MCF 10A (cell line): Measurements from ENCODE around the gene BHLHA9. TPM values are rescaled to one million over a fixed set of nuclear protein-coding genes. Genes with fewer than 3 reads are reported as not detected.

Experiments
- BruUV-seq: library from RNA; stranded (reverse); fragments of 400-500 nt; replicated peaks from 2 replicates; lab custom pipeline; 2021; lab: Mats Ljungman, UMichigan
- CTCF ChIA-PET: fragments of 300-600 bp; sonication (Branson Sonifier 250); formaldehyde crosslinking; extraction: SDS; loops from one replicate; lab custom pipeline; 2021; ENCODE audit warnings: antibody characterized with exemption, inconsistent platforms; lab: Yijun Ruan, JAX
- POLR2A ChIA-PET: fragments of 300-600, 350-650 bp; sonication (Branson Sonifier 250); formaldehyde crosslinking; extraction: SDS; loops from one replicate; lab custom pipeline; 2020; ENCODE audit warnings: antibody characterized with exemption, inconsistent platforms; lab: Yijun Ruan, JAX
- DNase-seq: peaks from one replicate; pipeline ENCODE4 v3.0.0-alpha.2; 2018; ENCODE audit not compliant: unreplicated experiment
- H3K27ac Mint-ChIP-seq: one replicate; pipeline ENCODE4 v1.8.0; 2022; ENCODE audit warnings: mild to moderate bottlenecking, low read depth, mixed read lengths; ENCODE audit not compliant: unreplicated experiment
- H3K27me3 Mint-ChIP-seq: one replicate; pipeline ENCODE4 v1.8.0; 2022; ENCODE audit warnings: mixed read lengths; ENCODE audit not compliant: insufficient read depth, unreplicated experiment
- H3K36me3 Mint-ChIP-seq: one replicate; pipeline ENCODE4 v1.8.0; 2022; ENCODE audit warnings: mild to moderate bottlenecking, moderate library complexity, mixed read lengths; ENCODE audit not compliant: insufficient read depth, unreplicated experiment
- H3K4me1 Mint-ChIP-seq: one replicate; pipeline ENCODE4 v1.8.0; 2022; ENCODE audit warnings: mixed read lengths; ENCODE audit not compliant: insufficient read depth, unreplicated experiment
- H3K4me3 Mint-ChIP-seq: one replicate; pipeline ENCODE4 v1.8.0; 2022; ENCODE audit warnings: mild to moderate bottlenecking, moderate library complexity, mixed read lengths; ENCODE audit not compliant: unreplicated experiment
- H3K9me3 Mint-ChIP-seq: one replicate; pipeline ENCODE4 v1.8.0; 2022; ENCODE audit warnings: mixed read lengths; ENCODE audit not compliant: unreplicated experiment
- intact Hi-C: fragments of 100-400 bp; cut with micrococcal nuclease; formaldehyde crosslinking; loops from 2 replicates; pipeline ENCODE4 v1.14.1; 2022
- total RNA-seq: library from RNA; stranded (reverse); gene quantifications from 2 replicates; pipeline ENCODE4 v1.2.3, GENCODE V29; 2022
- TF ChIP-seq, protein P1 (sequence below): fragments of 200-600 bp; IDR thresholded peaks from one replicate; pipeline ENCODE4 v1.8.0; 2022; ENCODE audit warnings: antibody characterized with exemption, mild to moderate bottlenecking; ENCODE audit not compliant: unreplicated experiment

The BHLHA9 gene
- total RNA-seq, 1 experiment from 2014 or later = not detected

DNA sequence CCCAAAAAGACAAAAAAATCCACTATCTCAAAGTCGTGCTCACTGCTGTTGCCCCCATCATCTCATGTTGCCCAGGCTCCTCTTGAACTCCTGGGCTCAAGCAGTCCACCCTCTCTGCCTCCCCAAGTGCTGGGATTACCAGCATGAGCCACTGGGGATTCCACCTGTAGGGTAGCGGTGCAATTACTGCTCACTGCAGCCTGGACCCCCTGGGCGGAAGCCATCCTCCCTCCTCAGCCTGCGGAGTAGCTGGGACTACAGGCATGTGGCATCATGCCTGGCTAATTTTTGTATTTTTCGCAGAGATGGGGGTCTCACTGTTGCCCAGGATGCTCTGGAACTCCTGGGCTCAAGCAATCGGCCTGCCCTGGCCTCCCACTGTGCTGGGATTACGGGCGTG is 37.9 kb upstream of the BHLHA9 start:
- Mint-ChIP-seq H3K36me3 (peaks cover 13% of the 10 kb centered on the region), H3K4me1 (peaks cover 18% of the 10 kb centered on the region), H3K9me3 (no peaks in the 10 kb centered on the region), H3K27ac (no peak overlapping the region), H3K4me3 (no peak overlapping the region), H3K27me3 (peaks cover 13% of the 10 kb centered on the region)
- ChIA-PET CTCF (interaction anchor here (0.7 kb wide), 1 partner anchor 12 kb away, joined by 4 read pairs; no protein-coding TSS in a partner anchor), POLR2A (interaction anchor here (1.1 kb wide), 1 partner anchor 13 kb away, joined by 6 read pairs; no protein-coding TSS in a partner anchor)
- no TSS peak for BruUV-seq
- TF ChIP-seq, protein P1, sequence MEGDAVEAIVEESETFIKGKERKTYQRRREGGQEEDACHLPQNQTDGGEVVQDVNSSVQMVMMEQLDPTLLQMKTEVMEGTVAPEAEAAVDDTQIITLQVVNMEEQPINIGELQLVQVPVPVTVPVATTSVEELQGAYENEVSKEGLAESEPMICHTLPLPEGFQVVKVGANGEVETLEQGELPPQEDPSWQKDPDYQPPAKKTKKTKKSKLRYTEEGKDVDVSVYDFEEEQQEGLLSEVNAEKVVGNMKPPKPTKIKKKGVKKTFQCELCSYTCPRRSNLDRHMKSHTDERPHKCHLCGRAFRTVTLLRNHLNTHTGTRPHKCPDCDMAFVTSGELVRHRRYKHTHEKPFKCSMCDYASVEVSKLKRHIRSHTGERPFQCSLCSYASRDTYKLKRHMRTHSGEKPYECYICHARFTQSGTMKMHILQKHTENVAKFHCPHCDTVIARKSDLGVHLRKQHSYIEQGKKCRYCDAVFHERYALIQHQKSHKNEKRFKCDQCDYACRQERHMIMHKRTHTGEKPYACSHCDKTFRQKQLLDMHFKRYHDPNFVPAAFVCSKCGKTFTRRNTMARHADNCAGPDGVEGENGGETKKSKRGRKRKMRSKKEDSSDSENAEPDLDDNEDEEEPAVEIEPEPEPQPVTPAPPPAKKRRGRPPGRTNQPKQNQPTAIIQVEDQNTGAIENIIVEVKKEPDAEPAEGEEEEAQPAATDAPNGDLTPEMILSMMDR = no peak
- DNase-seq = no peak
- intact Hi-C loops = no loop called here

- POLR2A ChIA-PET = no interaction called here
- intact Hi-C loops = no loop called here
- Mint-ChIP-seq H3K4me3 (no peak overlapping the region), H3K27me3 (peaks cover 9% of the 10 kb centered on the region), H3K4me1 (peaks cover 18% of the 10 kb centered on the region), H3K27ac (no peak overlapping the region), H3K9me3 (no peaks in the 10 kb centered on the region), H3K36me3 (peaks cover 13% of the 10 kb centered on the region)
- CTCF ChIA-PET = no interaction called here
- TF ChIP-seq, protein P1 = no peak
- DNase-seq = peak; percentile 24
- no TSS peak for BruUV-seq
Measured at GRCh38 chr17:1232786-1233185, 37.5 kb upstream of the BHLHA9 start.

GRCh38 chr17:1234455-1234854 is 35.8 kb upstream of the BHLHA9 start:
- POLR2A ChIA-PET = interaction anchor here (0.5 to 0.7 kb wide), 2 partner anchors 72 to 153 kb away, joined by 3 read pairs; no protein-coding TSS in a partner anchor
- Mint-ChIP-seq H3K9me3 (no peaks in the 10 kb centered on the region), H3K4me1 (peaks cover 18% of the 10 kb centered on the region), H3K36me3 (peaks cover 13% of the 10 kb centered on the region), H3K4me3 (no peak overlapping the region), H3K27ac (no peak overlapping the region), H3K27me3 (no peaks in the 10 kb centered on the region)
- DNase-seq = no peak
- CTCF ChIA-PET = interaction anchor here (0.6 to 0.8 kb wide), 2 partner anchors 35 to 47 kb away, joined by 3 read pairs; no protein-coding TSS in a partner anchor
- TF ChIP-seq, protein P1 = no peak
- BruUV-seq = no TSS peak
- intact Hi-C loops = no loop called here

DNA sequence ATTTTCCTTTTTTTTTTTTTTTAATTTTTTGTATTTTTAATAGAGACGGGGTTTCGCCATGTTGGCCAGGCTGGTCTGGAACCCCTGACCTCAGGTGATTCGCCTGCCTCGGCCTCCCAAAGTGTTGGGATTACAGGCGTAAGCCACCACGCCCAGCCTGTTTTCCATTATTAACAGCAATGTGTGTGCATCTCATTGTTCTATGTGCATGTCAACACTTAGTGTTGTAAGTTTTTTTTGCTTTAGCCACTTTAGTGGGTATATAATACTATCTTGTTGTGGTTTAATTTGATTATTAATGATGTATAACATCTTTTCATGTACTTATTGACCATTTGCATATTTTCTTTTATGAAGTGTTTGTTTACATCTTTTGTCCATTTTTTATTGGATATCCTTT is 32.8 kb upstream of the BHLHA9 start:
- ChIA-PET CTCF (no interaction called here), POLR2A (no interaction called here)
- DNase-seq = no peak
- peaks cover 7% of the 10 kb centered on the region for H3K36me3 Mint-ChIP-seq
- BruUV-seq = no TSS peak
- H3K4me1 Mint-ChIP-seq = peaks cover 15% of the 10 kb centered on the region
- H3K9me3 Mint-ChIP-seq = no peaks in the 10 kb centered on the region
- intact Hi-C loops = no loop called here
- no peak overlapping the region for H3K27ac Mint-ChIP-seq
- H3K27me3 Mint-ChIP-seq = no peaks in the 10 kb centered on the region
- H3K4me3 Mint-ChIP-seq = no peak overlapping the region
- TF ChIP-seq, protein P1 = no peak
